ENCODE measurements around the gene UIMC1.
"Not testable (repeated sequence)": the region's sequence is repeated elsewhere in the genome, so short reads cannot be mapped to it uniquely, and the experiment has no call there.

DNA sequence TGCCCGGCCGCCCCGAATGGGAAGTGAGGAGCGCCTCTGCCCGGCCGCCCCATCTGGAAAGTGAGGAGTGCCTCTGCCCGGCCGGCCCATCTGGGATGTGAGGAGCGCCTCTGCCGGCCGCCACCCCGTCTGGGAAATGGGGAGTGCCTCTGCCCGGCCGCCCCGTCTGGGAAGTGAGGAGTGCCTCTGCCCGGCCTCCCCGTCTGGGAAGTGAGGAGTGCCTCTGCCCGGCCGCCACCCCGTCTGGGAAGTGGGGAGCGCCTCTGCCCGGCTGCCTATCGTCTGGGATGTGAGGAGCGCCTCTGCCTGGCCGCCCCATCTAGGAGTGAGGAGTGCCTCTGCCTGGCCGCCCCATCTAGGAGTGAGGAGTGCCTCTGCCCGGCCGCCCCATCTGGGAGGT, 22.4 kb downstream of the UIMC1 start:
- TF ChIP-seq, protein P1, sequence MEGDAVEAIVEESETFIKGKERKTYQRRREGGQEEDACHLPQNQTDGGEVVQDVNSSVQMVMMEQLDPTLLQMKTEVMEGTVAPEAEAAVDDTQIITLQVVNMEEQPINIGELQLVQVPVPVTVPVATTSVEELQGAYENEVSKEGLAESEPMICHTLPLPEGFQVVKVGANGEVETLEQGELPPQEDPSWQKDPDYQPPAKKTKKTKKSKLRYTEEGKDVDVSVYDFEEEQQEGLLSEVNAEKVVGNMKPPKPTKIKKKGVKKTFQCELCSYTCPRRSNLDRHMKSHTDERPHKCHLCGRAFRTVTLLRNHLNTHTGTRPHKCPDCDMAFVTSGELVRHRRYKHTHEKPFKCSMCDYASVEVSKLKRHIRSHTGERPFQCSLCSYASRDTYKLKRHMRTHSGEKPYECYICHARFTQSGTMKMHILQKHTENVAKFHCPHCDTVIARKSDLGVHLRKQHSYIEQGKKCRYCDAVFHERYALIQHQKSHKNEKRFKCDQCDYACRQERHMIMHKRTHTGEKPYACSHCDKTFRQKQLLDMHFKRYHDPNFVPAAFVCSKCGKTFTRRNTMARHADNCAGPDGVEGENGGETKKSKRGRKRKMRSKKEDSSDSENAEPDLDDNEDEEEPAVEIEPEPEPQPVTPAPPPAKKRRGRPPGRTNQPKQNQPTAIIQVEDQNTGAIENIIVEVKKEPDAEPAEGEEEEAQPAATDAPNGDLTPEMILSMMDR (tag by site-specific recombination; IDR thresholded peaks at IDR 0.05) = not testable (repeated sequence)
- TF ChIP-seq, protein P2, sequence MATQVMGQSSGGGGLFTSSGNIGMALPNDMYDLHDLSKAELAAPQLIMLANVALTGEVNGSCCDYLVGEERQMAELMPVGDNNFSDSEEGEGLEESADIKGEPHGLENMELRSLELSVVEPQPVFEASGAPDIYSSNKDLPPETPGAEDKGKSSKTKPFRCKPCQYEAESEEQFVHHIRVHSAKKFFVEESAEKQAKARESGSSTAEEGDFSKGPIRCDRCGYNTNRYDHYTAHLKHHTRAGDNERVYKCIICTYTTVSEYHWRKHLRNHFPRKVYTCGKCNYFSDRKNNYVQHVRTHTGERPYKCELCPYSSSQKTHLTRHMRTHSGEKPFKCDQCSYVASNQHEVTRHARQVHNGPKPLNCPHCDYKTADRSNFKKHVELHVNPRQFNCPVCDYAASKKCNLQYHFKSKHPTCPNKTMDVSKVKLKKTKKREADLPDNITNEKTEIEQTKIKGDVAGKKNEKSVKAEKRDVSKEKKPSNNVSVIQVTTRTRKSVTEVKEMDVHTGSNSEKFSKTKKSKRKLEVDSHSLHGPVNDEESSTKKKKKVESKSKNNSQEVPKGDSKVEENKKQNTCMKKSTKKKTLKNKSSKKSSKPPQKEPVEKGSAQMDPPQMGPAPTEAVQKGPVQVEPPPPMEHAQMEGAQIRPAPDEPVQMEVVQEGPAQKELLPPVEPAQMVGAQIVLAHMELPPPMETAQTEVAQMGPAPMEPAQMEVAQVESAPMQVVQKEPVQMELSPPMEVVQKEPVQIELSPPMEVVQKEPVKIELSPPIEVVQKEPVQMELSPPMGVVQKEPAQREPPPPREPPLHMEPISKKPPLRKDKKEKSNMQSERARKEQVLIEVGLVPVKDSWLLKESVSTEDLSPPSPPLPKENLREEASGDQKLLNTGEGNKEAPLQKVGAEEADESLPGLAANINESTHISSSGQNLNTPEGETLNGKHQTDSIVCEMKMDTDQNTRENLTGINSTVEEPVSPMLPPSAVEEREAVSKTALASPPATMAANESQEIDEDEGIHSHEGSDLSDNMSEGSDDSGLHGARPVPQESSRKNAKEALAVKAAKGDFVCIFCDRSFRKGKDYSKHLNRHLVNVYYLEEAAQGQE (tag by site-specific recombination; IDR thresholded peaks at IDR 0.05) = not testable (repeated sequence)
- TF ChIP-seq, protein P3, sequence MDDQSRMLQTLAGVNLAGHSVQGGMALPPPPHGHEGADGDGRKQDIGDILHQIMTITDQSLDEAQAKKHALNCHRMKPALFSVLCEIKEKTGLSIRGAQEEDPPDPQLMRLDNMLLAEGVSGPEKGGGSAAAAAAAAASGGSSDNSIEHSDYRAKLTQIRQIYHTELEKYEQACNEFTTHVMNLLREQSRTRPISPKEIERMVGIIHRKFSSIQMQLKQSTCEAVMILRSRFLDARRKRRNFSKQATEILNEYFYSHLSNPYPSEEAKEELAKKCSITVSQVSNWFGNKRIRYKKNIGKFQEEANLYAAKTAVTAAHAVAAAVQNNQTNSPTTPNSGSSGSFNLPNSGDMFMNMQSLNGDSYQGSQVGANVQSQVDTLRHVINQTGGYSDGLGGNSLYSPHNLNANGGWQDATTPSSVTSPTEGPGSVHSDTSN (CRISPR knock-in tag; IDR thresholded peaks at IDR 0.05) = not testable (repeated sequence)
- not testable (repeated sequence) for TF ChIP-seq ZNF768 (tag by site-specific recombination; IDR thresholded peaks at IDR 0.05); ZNF121 (tag by site-specific recombination; IDR thresholded peaks at IDR 0.05); ZNF24 (tag by site-specific recombination; IDR thresholded peaks at IDR 0.05); ZBTB1 (tag by site-specific recombination; IDR thresholded peaks at IDR 0.05); ATF2 (tag by site-specific recombination; IDR thresholded peaks at IDR 0.05; ENCODE audit: low read depth); GLIS2 (tag by site-specific recombination; IDR thresholded peaks at IDR 0.05); ZNF174 (tag by site-specific recombination; IDR thresholded peaks at IDR 0.05); ZNF626 (tag by site-specific recombination; IDR thresholded peaks at IDR 0.05); ZBTB11 (tag by site-specific recombination; conservative IDR thresholded peaks at IDR 0.05; ENCODE audit: low read depth); MYNN (tag by site-specific recombination; IDR thresholded peaks at IDR 0.05; ENCODE audit: borderline replicate concordance)

Data from HEK293 (cell line).